GM12892 (cell line): ENCODE measurements around the gene BPIFB2.

Experiments used
- POLR2A ChIP-seq: IDR thresholded peaks from 2 replicates; pipeline ENCODE4 v1.6.1; 2011; ENCODE audit warnings: low read depth, low read length, control low read depth
- POLR2AphosphoS5 ChIP-seq: IDR thresholded peaks from 2 replicates; pipeline ENCODE4 v1.6.1; 2011; ENCODE audit warnings: low read depth, low read length, control low read depth

DNA sequence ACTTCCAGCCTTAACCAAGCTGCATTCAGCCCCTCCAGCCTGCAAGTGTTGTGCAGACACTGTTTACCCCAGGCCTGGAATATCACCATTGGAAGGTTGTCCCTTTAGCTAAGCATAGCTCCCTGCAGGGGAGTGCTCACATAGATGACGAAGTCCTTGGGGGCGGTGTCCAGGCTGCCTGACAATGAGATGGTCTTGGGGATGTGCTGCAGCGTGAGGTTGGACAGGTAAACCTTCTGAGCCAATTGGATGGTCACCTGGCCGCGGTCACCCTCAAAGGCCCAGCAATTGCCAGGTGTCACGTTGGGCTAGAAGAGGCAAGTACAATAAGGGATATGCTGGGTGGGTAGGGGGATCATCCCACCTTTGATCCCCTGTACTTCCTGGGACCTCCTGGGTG, 21.9 kb upstream of the BPIFB2 start:
- TF ChIP-seq POLR2A = no peak
- TF ChIP-seq POLR2AphosphoS5 = no peak
